Fibroblast of skin of abdomen (primary cell): ENCODE measurements around the gene MGST2.

Source experiments
- DNase-seq: peaks from one replicate; pipeline ENCODE4 v3.0.0-alpha.2; 2013

The MGST2 gene

DNA sequence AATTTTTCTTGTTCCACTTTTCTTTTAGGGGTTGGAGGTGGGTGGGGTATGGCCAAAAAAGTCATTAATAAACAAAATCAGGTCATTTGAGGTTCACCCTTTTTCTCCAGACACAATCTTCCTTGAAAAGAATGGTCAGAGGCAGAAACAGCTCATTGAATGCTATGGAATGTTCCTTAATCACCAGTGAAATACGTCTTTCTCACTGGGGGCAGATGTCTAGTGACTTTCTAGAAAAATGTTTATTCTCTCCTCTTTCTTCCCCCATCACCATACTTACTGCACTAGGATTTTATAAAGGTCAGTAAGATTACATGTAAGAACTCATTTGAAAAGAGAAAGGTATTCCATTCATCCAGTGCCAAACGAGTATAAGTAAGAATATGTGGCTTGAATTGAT lies 44.5 kb downstream of the MGST2 start:
- DNase-seq = no peak

DNA sequence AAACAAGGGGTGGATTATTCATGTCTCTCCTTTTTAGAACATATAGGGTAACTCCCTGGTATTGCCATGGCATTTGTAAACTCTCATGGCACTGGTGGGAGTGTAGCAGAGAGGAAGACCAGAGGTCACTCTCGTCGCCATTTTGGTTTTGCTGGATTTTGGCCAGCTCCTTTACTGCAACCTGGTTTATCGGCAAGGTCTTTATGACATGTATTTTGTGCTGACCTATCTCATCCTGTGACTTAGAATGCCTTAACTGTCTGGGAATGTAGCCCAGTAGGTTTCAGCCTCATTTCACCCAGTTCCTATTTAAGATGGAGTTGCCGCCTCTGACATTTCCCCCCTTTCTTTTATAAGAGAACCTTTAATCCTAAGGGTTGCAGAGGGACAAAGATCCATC lies 45.8 kb downstream of the MGST2 start:
- no peak for DNase-seq

GRCh38 chr4:139712882-139713281 lies 47.3 kb downstream of the MGST2 start:
- no peak for DNase-seq

DNA sequence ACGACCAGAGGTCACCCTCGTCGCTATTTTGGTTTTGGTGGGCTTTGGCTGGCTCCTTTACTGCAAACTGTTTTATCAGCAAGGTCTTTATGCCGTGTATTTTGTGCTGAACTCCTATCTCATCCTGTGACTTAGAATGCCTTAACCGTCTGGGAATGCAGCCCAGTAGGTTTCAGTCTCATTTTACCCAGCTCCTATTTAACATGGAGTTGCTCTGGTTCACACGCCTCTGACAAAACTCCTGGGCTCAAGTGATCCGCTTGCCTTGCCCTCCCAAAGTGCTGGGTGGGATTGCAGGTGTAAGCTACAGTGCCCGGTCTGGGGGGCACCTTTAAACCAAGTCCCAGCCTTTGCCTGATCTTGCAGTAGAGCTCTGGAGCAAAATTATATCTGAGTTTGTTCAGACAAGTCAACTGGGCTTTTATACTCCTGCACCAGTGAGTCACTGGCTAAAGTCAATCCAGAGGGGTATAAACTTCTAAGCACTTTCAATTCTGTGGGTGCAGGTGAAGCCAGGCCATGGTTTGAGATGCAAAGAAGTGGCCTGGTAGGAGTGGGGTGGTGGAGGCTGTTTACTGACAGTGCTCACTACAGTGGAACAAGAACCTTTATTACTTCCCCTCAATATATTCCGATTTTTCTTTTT lies 50.2 kb downstream of the MGST2 start:
- DNase-seq = no peak

- no peak for DNase-seq
Measured at GRCh38 chr4:139718358-139718757, 52.7 kb downstream of the MGST2 start.

DNA sequence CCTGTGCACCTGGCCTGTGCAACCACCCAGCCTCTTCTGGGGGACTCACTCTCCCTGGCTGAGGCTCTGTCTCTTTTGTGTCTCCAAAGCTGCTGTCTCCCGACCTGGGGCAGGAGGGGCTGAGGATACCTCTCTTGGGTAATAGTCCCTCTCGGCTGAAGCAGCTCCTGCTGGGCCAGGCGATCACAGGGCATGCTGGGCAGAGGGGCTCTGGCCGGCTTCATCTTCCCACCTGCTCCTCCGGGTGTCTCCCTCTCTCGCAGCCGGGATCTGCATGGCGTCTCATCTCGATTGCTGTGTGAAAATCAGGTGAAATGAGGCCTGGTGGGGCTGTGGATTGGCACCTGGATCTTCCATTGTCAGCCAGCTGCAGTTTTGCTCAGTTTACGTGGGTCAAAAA lies 53.2 kb downstream of the MGST2 start:
- no peak for DNase-seq

- DNase-seq = no peak
Measured at GRCh38 chr4:139719381-139720101, 53.9 kb downstream of the MGST2 start.

GRCh38 chr4:139720806-139721205 lies 55.2 kb downstream of the MGST2 start:
- DNase-seq = no peak

DNA sequence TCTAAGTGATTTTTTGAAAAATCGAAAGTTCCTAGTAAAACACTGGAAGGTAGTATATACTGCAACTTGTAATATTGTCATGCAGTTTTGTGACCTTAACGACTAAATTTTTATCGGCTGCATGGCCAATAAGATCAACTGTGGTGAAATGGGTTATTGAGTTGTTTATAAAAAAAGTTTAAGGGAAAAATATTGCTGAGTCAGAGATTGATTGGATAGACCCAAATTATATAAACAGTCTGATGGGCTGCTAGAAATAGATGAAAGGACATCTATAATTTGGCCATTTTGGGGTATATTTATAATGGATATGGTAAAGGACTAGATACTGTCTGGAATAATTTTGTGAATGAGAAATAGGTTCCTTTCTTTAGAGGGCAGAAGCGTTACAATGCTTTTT lies 56.2 kb downstream of the MGST2 start:
- no peak for DNase-seq

DNA sequence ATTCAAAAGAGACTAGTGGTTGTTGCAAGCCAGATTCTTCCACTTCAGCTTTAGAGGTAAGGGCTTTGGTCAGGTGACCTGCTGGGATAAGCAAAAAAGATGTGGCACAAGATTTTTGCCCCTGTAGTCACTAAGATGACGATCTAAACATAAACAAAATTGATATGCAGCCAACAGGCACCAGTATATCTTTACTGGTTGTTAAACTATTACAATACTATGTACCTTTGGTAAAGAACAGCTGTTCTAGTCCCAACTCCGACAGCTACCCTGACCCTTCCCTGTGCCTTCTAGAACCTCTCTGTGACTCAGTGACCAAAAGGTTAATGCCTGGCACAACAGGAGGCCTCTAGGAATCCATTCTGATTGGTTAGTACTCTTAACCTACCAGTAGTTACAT lies 59.6 kb downstream of the MGST2 start:
- DNase-seq = no peak

GRCh38 chr4:139726615-139727014 lies 61.0 kb downstream of the MGST2 start:
- DNase-seq = no peak

- DNase-seq = no peak
Measured at GRCh38 chr4:139728146-139728545, 62.5 kb downstream of the MGST2 start.

GRCh38 chr4:139728840-139729239 lies 63.2 kb downstream of the MGST2 start:
- no peak for DNase-seq

DNA sequence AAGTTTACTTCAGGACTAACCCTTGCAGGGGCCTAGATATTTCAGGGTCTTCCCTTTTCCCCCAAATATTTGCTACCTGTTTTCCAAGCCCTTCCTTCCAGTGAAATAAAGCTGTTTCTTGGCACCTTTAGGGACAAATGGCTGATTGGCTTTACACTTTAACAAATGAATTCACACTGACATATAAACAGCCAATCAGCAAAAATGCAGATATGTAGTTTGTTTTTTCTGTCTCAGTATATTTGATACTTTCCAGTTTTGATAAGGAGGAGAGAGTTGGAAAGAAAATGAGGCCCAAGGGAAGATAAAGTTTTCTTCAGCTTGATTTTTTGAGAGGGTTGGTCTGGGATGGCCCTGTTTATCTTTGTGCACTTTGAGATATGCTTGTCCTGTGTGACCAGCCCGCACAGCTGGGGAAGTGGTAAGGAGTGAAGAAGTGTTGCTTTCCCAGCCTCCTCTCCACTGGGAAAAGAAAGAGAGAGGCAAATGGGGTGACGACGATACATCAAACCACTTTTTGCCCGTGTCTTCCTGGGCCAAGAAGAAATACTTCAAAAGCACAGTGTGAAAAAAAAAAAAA lies 67.5 kb downstream of the MGST2 start:
- no peak for DNase-seq

- DNase-seq = peak; percentile 44
Measured at GRCh38 chr4:139734201-139734874, 68.7 kb downstream of the MGST2 start.

DNA sequence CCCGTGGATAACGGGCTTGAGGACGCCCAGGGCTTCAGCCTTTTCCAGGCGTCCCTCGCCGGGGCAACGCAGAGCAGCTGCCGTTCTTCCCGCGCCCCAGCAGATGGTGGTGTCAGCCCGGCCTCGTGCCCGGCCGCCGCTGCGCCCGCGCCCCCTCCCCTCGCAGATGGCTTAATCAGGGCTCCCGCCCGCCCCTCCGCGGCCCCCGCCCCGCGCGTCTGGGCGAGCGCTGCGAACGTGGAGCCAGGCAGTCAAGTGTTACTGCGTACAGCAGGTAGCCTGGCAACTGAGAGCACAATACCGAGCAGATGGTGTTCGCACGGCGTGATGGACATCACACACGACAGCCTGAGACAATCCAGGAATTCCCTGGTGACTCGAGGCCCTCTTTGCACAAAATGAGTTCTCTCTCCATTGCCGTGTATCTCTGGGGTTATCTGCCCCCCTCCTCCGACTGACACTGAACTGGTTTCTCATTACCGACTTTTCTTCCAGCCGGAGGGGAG lies 69.3 kb downstream of the MGST2 start:
- peak; percentile 83 for DNase-seq

DNA sequence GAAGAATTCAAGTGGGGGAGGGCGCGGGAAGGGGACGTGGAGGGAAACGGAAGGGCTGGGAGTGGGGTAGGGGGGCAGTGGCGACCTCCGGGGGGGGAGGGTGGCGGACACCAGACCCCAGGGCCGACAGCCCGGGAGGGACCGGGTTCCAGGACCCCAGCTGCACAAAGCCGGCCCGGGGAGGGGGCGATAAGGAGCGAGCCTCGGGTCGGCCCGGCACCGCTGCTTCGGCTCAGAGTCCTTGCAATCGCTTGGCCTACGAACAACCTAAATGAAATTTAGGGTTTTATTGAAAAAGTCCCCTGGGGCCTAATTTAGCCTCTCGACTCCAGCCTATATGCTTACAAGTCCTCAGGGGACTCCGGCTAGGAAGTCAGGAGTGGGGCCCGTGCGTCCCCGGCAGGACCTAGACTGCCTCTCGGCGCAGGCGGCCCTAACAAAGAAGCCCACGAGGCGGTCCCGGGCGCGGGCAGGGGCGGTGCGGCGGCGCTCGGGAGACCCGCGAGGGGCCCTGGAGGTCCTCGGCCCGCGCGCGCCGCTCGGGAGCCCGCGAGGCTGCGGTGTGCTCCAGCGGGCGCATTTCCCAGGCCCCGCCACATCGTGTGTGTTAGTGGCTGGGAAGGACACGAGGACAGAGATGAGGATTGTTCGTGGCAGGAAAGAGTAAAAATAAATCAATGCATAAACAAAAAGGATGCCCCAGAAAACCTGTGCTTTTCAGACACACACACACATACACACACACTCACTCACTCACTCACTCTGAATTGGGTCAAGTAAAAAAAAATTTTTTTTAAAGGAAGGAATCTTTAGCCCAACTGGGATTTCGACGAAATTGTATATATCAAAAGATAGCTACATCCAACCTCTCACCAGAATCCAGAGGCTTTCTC lies 70.0 kb downstream of the MGST2 start:
- peak; percentile 25 for DNase-seq

GRCh38 chr4:139736274-139736660 lies 70.6 kb downstream of the MGST2 start:
- DNase-seq = no peak

DNA sequence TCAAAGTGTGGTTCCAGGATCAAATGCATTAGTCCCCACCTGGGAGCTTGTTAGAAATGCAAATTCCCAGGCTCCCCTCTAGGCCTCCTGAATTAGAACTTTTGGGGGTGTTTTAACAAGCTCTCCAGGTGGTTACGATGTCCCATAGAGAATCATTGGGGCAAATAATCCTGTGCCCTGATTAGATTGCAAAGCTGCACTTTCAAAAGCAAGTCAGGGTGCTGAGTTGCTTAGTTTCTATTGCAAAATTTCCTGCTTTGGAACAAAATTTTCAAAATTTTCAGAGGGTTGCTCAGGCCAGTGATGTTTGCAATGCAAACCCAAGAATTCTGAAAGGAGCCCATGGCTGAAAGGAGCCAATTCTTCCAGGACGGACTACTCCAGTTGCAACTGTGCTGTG lies 71.0 kb downstream of the MGST2 start:
- DNase-seq = no peak

DNA sequence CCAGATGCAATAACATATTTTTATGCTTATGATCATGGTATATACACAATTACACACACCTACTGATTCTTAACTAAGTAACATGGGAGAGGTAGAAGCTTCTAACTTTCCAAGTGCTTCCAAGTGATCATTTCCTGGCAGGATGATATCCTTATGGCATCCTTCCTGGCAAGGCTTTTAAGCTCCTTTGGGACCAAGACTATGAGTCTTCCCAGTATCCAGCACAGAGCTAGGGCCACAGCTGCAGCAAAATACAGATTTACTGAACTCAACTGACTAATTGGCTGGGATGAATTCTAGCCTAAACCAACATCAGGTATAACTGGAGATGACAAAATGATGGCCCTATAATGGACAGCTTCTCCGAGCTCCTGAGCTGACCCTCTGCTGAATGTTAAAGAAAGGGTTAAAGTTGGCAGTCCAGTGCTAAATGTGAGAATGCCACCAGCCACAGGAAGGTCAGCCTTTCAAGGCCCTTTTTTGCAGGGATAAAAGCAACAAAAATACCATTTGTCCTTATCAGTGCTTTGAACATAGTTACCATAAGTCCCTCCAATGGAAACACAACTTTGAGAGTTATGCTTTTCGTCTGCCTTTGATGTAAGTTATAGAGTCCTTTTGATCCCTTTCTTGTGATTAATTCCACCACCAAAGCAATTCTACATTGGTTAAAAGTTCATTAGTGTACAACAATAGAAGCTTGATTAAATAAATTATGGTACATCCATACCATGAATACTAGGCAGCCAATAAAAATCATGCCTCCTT lies 73.4 kb downstream of the MGST2 start:
- DNase-seq = no peak

- DNase-seq = no peak
Measured at GRCh38 chr4:139740121-139740520, 74.5 kb downstream of the MGST2 start.
